Large intestine (tissue), 12 donors: ENCODE measurements around the gene WHRN. TPM values are rescaled to one million over a fixed set of nuclear protein-coding genes. Genes with fewer than 3 reads are reported as not detected.

Source experiments
- DNase-seq, 2 donors: peaks; one replicate each; pipeline versions ENCODE4 v3.0.0 to v3.0.0-alpha.2; 2013
- H3K27ac ChIP-seq: one replicate; pipeline ENCODE4 v1.5.1; 2013; ENCODE audit warnings: low read length
- H3K27me3 ChIP-seq: 2 replicates; pipeline ENCODE4 v1.6.1; 2013; ENCODE audit warnings: low read length; ENCODE audit not compliant: control insufficient read depth, insufficient read depth
- H3K36me3 ChIP-seq: 2 replicates; pipeline ENCODE4 v1.6.1; 2013; ENCODE audit warnings: low read length; ENCODE audit not compliant: control insufficient read depth, insufficient read depth
- H3K4me1 ChIP-seq: one replicate; pipeline ENCODE4 v1.6.1; 2013; ENCODE audit warnings: low read length; ENCODE audit not compliant: control insufficient read depth, insufficient read depth
- H3K4me3 ChIP-seq: one replicate; pipeline ENCODE4 v1.5.1; 2013; ENCODE audit warnings: low read length
- H3K9me3 ChIP-seq: one replicate; pipeline ENCODE4 v1.6.1; 2013; ENCODE audit warnings: mild to moderate bottlenecking, low read depth, low read length, moderate library complexity; ENCODE audit not compliant: control insufficient read depth
- WGBS: methylation state at CpG from one replicate; pipeline ENCODE4 v1.1.5; 2013; ENCODE audit warnings: low lambda C conversion rate; ENCODE audit not compliant: insufficient coverage; 5-methylcytosine and 5-hydroxymethylcytosine counted together
- long read RNA-seq, 11 donors: transcript quantifications; one replicate each; lab custom pipeline, GENCODE V29; 2026
- polyA plus RNA-seq: library from polyadenylated mRNA; unstranded; fragments of 120-200 nt; gene quantifications from one replicate; pipeline ENCODE4 v1.2.1, GENCODE V29; 2013

WHRN gene
- polyA plus RNA-seq: 10.2 TPM
- long read RNA-seq, donor 1: 0 reads
- long read RNA-seq, donor 2, partial matches to known transcripts: 0 of 3 reads
- long read RNA-seq, donor 2, other reads (novel, unspliced or antisense): 0 of 3 reads
- long read RNA-seq, donor 3: 0 reads
- long read RNA-seq, donor 4: 0 reads
- long read RNA-seq, donor 5: 0 reads
- long read RNA-seq, donor 6, partial matches to known transcripts: 0 of 1 reads
- long read RNA-seq, donor 6, other reads (novel, unspliced or antisense): 0 of 1 reads
- long read RNA-seq, donor 7: 0 reads
- long read RNA-seq, donor 8: 0 reads
- long read RNA-seq, donor 9: 0 reads
- long read RNA-seq, donor 10, partial matches to known transcripts: 0 of 1 reads
- long read RNA-seq, donor 10, other reads (novel, unspliced or antisense): 0 of 1 reads
- long read RNA-seq, donor 11: 0 reads

- no peaks in the 10 kb centered on the region for H3K9me3 ChIP-seq
- peak within 1 kb of the TSS; percentile 78 for H3K4me3 ChIP-seq
- peak within 1 kb of the TSS; percentile 20 for H3K27ac ChIP-seq
- 0% methylated on average over 1 of the region's 75 CpGs for WGBS
- peak; percentile 88 to 89 for DNase-seq
- peaks cover 18% of the 10 kb centered on the region for H3K4me1 ChIP-seq
- H3K36me3 ChIP-seq: no peaks in the 10 kb centered on the region
- H3K27me3 ChIP-seq: peaks cover 26% of the 10 kb centered on the region
Measured at GRCh38 chr9:114505187-114506081, at the start of gene WHRN. Gene WHRN, minus strand, starts transcription at chr9:114505473. Its CDS starts 672 bp downstream, at chr9:114504801.

DNA sequence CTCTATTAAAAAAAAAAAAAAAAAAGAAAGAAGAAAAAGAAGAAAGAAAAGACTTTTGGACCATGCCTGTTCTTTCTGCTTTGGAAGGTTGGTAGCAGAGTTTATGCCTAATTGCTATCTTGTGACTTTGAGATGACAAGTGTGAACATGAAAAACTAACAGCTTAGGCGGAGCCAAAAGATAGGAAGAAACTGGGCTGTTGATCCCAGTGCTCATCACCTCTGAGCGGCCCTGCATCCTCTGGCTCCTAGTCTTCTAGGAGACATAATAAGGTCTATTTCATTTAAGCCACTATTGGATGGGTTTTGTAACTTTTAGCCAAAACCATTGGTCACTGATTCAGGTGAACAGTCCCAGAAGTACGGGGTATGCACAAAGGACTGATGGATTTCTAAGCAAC is 47.9 kb upstream of the WHRN start:
- H3K36me3 ChIP-seq: no peaks in the 10 kb centered on the region
- H3K9me3 ChIP-seq: peaks cover 3% of the 10 kb centered on the region
- H3K27me3 ChIP-seq: peaks cover 4% of the 10 kb centered on the region
- DNase-seq: no peak
- no peak overlapping the region for H3K4me3 ChIP-seq
- peaks cover 3% of the 10 kb centered on the region for H3K4me1 ChIP-seq
- H3K27ac ChIP-seq: no peak overlapping the region
- WGBS: no CpG with 5 or more reads among the region's 3 CpGs

- Histone ChIP-seq H3K36me3 (no peaks in the 10 kb centered on the region), H3K27me3 (peaks cover 6% of the 10 kb centered on the region), H3K9me3 (peaks cover 3% of the 10 kb centered on the region), H3K27ac (no peak overlapping the region), H3K4me3 (no peak overlapping the region), H3K4me1 (peaks cover 3% of the 10 kb centered on the region)
- DNase-seq: no peak
- no CpG with 5 or more reads among the region's 5 CpGs for WGBS
Measured at GRCh38 chr9:114552706-114553105, 47.4 kb upstream of the WHRN start.

DNA sequence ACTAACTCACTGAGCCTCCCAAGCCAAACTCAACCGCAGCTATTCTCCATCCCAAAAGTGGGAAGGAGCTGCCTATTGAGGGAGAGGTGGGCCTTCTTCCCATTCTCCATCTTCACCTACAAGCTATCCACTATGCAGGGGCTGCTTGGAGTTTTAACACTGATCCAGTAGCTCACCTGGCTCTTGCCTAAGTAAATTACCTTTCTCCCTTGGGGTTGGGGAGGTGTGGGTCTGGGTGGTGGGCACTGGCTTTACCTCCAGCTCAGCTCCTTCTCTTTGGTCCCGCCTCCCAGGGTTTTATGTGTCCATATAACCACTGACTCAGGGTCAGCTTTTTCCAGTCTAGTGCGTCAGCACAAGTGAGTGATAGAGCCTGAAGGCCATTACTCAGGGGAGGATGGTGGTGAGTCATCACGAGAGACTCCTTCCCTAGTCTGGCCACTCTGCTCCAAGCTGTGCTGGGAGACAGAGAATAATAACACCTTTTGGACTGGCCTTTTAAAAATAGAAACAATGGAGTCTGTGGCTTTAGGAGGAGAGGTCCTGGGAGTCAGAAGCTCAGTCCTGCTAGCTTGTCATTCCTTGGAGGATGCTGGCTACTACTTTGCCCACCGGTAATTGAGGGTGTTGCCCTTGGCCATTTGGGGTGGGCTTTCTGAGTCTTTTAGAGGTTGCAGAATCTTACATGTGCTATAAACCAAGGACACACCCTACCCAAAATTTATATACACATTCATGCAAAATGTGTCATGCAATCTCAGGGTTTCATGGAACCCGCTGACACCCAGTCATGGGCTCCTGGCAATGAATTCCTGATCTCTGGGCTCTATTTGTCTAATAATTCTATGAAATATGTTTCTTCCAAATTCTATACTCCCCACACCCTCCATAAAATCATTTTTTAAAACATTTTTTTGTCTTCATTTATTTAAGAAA is 46.7 kb upstream of the WHRN start:
- DNase-seq: peak; percentile 79 to 86
- Histone ChIP-seq H3K4me1 (peaks cover 3% of the 10 kb centered on the region), H3K9me3 (peaks cover 3% of the 10 kb centered on the region), H3K27ac (peak overlapping the region; percentile 25), H3K27me3 (peaks cover 6% of the 10 kb centered on the region), H3K36me3 (no peaks in the 10 kb centered on the region), H3K4me3 (no peak overlapping the region)
- WGBS: 100% methylated on average over 1 of the region's 6 CpGs

- no peak for DNase-seq
- WGBS: 92% methylated on average over 2 of the region's 9 CpGs
- H3K27ac ChIP-seq: no peak overlapping the region
Measured at GRCh38 chr9:114549697-114550330, 44.5 kb upstream of the WHRN start.

GRCh38 chr9:114546851-114547250 is 41.6 kb upstream of the WHRN start:
- H3K4me1 ChIP-seq: peaks cover 3% of the 10 kb centered on the region
- DNase-seq: no peak
- H3K4me3 ChIP-seq: no peak overlapping the region
- peaks cover 3% of the 10 kb centered on the region for H3K9me3 ChIP-seq
- peaks cover 17% of the 10 kb centered on the region for H3K27me3 ChIP-seq
- H3K27ac ChIP-seq: no peak overlapping the region
- H3K36me3 ChIP-seq: no peaks in the 10 kb centered on the region

More at GRCh38 chr9:114549697-114550330, 44.5 kb upstream of the WHRN start:
- Histone ChIP-seq H3K36me3 (no peaks in the 10 kb centered on the region), H3K4me1 (peaks cover 3% of the 10 kb centered on the region), H3K4me3 (no peak overlapping the region), H3K27me3 (peaks cover 14% of the 10 kb centered on the region), H3K9me3 (peaks cover 3% of the 10 kb centered on the region)

GRCh38 chr9:114545055-114545454 is 39.8 kb upstream of the WHRN start:
- DNase-seq: no peak

GRCh38 chr9:114539701-114540380 is 34.6 kb upstream of the WHRN start:
- H3K9me3 ChIP-seq: no peaks in the 10 kb centered on the region
- no peak for DNase-seq
- H3K27ac ChIP-seq: no peak overlapping the region
- H3K4me3 ChIP-seq: no peak overlapping the region
- H3K27me3 ChIP-seq: peaks cover 5% of the 10 kb centered on the region
- no peaks in the 10 kb centered on the region for H3K36me3 ChIP-seq
- no peaks in the 10 kb centered on the region for H3K4me1 ChIP-seq
- WGBS: 48% methylated on average over 2 of the region's 9 CpGs

More at GRCh38 chr9:114545055-114545454, 39.8 kb upstream of the WHRN start:
- Histone ChIP-seq H3K4me1 (no peaks in the 10 kb centered on the region), H3K9me3 (peaks cover 3% of the 10 kb centered on the region), H3K36me3 (no peaks in the 10 kb centered on the region), H3K27me3 (peaks cover 17% of the 10 kb centered on the region), H3K27ac (no peak overlapping the region), H3K4me3 (no peak overlapping the region)
- WGBS: 76% methylated on average over 2 of the region's 5 CpGs

DNA sequence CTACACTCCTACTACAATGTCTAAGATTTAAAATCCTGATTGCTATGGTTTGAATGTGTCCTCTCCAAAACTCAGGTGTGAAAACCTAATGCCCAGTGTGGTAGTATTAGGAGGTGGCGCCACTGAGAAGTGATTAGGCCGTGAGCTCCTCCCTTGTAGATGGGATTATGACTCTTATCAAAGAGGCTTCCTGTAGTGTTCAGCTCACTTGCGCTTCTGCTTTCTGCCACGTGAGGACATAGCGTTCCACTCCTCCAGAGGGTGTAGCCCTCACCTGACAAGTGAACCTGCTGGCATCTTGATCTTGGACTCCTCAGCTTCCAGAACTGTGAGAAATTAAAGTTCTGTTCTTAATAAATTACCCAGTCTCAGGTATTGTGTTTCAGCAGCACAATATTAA is 33.0 kb upstream of the WHRN start:
- WGBS: no CpG with 5 or more reads among the region's 5 CpGs
- Histone ChIP-seq H3K9me3 (no peaks in the 10 kb centered on the region), H3K27me3 (peaks cover 2% of the 10 kb centered on the region), H3K4me1 (no peaks in the 10 kb centered on the region), H3K4me3 (no peak overlapping the region), H3K36me3 (no peaks in the 10 kb centered on the region), H3K27ac (no peak overlapping the region)
- DNase-seq: peak; percentile 70 to 77
